ENCODE data around the gene RAB40B.

The RAB40B gene

GRCh38 chr17:82734987-82735866 is 36.7 kb upstream of the RAB40B start, which contains the start of gene FN3K:
TSS of gene FN3K (plus strand) at chr17:82735615. CDS start at chr17:82735637, 22 bp downstream.
- DNase-seq (ENCODE audit: insufficient read length, low spot score) (no peak), FAIRE-seq (peak; percentile 35)
- TF ChIP-seq POLR2A (IDR thresholded peaks at IDR 0.05; ENCODE audit: low read depth, low read length): no peak

- FAIRE-seq (no peak), DNase-seq (ENCODE audit: insufficient read length, low spot score) (no peak)
- TF ChIP-seq POLR2AphosphoS5 (IDR thresholded peaks at IDR 0.05; ENCODE audit: low read depth, low read length) (no peak), PAX5 (IDR thresholded peaks at IDR 0.05; ENCODE audit: insufficient read depth, low read length, severe bottlenecking) (no peak), SPI1 (IDR thresholded peaks at IDR 0.05; ENCODE audit: low read depth, low read length) (no peak), POU2F2 (IDR thresholded peaks at IDR 0.05; ENCODE audit: low read depth, low read length) (no peak), TAF1 (IDR thresholded peaks at IDR 0.05; ENCODE audit: low read depth, low read length) (no peak), POLR2A (IDR thresholded peaks at IDR 0.05; ENCODE audit: low read depth, low read length) (no peak)
Measured at GRCh38 chr17:82732118-82732743, 33.7 kb upstream of the RAB40B start.

- peak; percentile 20 for FAIRE-seq
- TF ChIP-seq TAF1 (IDR thresholded peaks at IDR 0.05; ENCODE audit: low read depth, low read length): no peak
- TF ChIP-seq POLR2AphosphoS5 (IDR thresholded peaks at IDR 0.05; ENCODE audit: low read depth, low read length): no peak
- TF ChIP-seq POU2F2 (IDR thresholded peaks at IDR 0.05; ENCODE audit: low read depth, low read length): no peak
- no peak for TF ChIP-seq PAX5 (IDR thresholded peaks at IDR 0.05; ENCODE audit: insufficient read depth, low read length, severe bottlenecking)
- TF ChIP-seq POLR2A (IDR thresholded peaks at IDR 0.05; ENCODE audit: low read depth, low read length): no peak
- TF ChIP-seq SPI1 (IDR thresholded peaks at IDR 0.05; ENCODE audit: low read depth, low read length): no peak
- DNase-seq (ENCODE audit: insufficient read length, low spot score): no peak
Measured at GRCh38 chr17:82729479-82730260, 31.2 kb upstream of the RAB40B start.

GRCh38 chr17:82726427-82726826 is 27.9 kb upstream of the RAB40B start:
- DNase-seq (ENCODE audit: insufficient read length, low spot score) (no peak), FAIRE-seq (no peak)
- TF ChIP-seq PAX5 (IDR thresholded peaks at IDR 0.05; ENCODE audit: insufficient read depth, low read length, severe bottlenecking) (no peak), POLR2A (IDR thresholded peaks at IDR 0.05; ENCODE audit: low read depth, low read length) (no peak), TAF1 (IDR thresholded peaks at IDR 0.05; ENCODE audit: low read depth, low read length) (no peak), POLR2AphosphoS5 (IDR thresholded peaks at IDR 0.05; ENCODE audit: low read depth, low read length) (no peak), POU2F2 (IDR thresholded peaks at IDR 0.05; ENCODE audit: low read depth, low read length) (no peak), SPI1 (IDR thresholded peaks at IDR 0.05; ENCODE audit: low read depth, low read length) (no peak)

GRCh38 chr17:82723169-82723807 is 24.8 kb upstream of the RAB40B start:
- no peak for DNase-seq (ENCODE audit: insufficient read length, low spot score)
- no peak for TF ChIP-seq PAX5 (IDR thresholded peaks at IDR 0.05; ENCODE audit: insufficient read depth, low read length, severe bottlenecking)
- no peak for TF ChIP-seq POLR2AphosphoS5 (IDR thresholded peaks at IDR 0.05; ENCODE audit: low read depth, low read length)
- no peak for TF ChIP-seq SPI1 (IDR thresholded peaks at IDR 0.05; ENCODE audit: low read depth, low read length)
- TF ChIP-seq POLR2A (IDR thresholded peaks at IDR 0.05; ENCODE audit: low read depth, low read length): no peak
- no peak for TF ChIP-seq TAF1 (IDR thresholded peaks at IDR 0.05; ENCODE audit: low read depth, low read length)
- TF ChIP-seq POU2F2 (IDR thresholded peaks at IDR 0.05; ENCODE audit: low read depth, low read length): no peak
- FAIRE-seq: peak; percentile 90

- FAIRE-seq: no peak
- TF ChIP-seq SPI1 (IDR thresholded peaks at IDR 0.05; ENCODE audit: low read depth, low read length) (no peak), POLR2A (IDR thresholded peaks at IDR 0.05; ENCODE audit: low read depth, low read length) (no peak), POLR2AphosphoS5 (IDR thresholded peaks at IDR 0.05; ENCODE audit: low read depth, low read length) (no peak), POU2F2 (IDR thresholded peaks at IDR 0.05; ENCODE audit: low read depth, low read length) (no peak), TAF1 (IDR thresholded peaks at IDR 0.05; ENCODE audit: low read depth, low read length) (no peak), PAX5 (IDR thresholded peaks at IDR 0.05; ENCODE audit: insufficient read depth, low read length, severe bottlenecking) (no peak)
- no peak for DNase-seq (ENCODE audit: insufficient read length, low spot score)
Measured at GRCh38 chr17:82722341-82723013, 24.0 kb upstream of the RAB40B start.

- DNase-seq (ENCODE audit: insufficient read length, low spot score) (no peak), FAIRE-seq (no peak)
- TF ChIP-seq PAX5 (IDR thresholded peaks at IDR 0.05; ENCODE audit: insufficient read depth, low read length, severe bottlenecking) (no peak), POLR2AphosphoS5 (IDR thresholded peaks at IDR 0.05; ENCODE audit: low read depth, low read length) (no peak), TAF1 (IDR thresholded peaks at IDR 0.05; ENCODE audit: low read depth, low read length) (no peak), SPI1 (IDR thresholded peaks at IDR 0.05; ENCODE audit: low read depth, low read length) (no peak), POLR2A (IDR thresholded peaks at IDR 0.05; ENCODE audit: low read depth, low read length) (no peak), POU2F2 (IDR thresholded peaks at IDR 0.05; ENCODE audit: low read depth, low read length) (no peak)
Measured at GRCh38 chr17:82720204-82720603, 21.7 kb upstream of the RAB40B start.

GRCh38 chr17:82718986-82719685 is 20.6 kb upstream of the RAB40B start:
- DNase-seq (ENCODE audit: insufficient read length, low spot score): no peak
- no peak for FAIRE-seq
- no peak for TF ChIP-seq TAF1 (IDR thresholded peaks at IDR 0.05; ENCODE audit: low read depth, low read length)
- TF ChIP-seq POU2F2 (IDR thresholded peaks at IDR 0.05; ENCODE audit: low read depth, low read length): no peak
- TF ChIP-seq POLR2A (IDR thresholded peaks at IDR 0.05; ENCODE audit: low read depth, low read length): no peak
- TF ChIP-seq SPI1 (IDR thresholded peaks at IDR 0.05; ENCODE audit: low read depth, low read length): no peak
- TF ChIP-seq POLR2AphosphoS5 (IDR thresholded peaks at IDR 0.05; ENCODE audit: low read depth, low read length): no peak
- no peak for TF ChIP-seq PAX5 (IDR thresholded peaks at IDR 0.05; ENCODE audit: insufficient read depth, low read length, severe bottlenecking)

Measured in GM12891 (cell line).